ENCODE data around the gene COL20A1. TPM values are rescaled to one million over a fixed set of nuclear protein-coding genes. Genes with fewer than 3 reads are reported as not detected.

The COL20A1 gene
- total RNA-seq, 2 donors from 2014 or later = 7.1 TPM; not detected in 1

- Histone ChIP-seq H3K27ac (no peak overlapping the region), H3K27me3 (replicated peaks; ENCODE audit: insufficient read depth) (no peaks in the 10 kb centered on the region), H3K36me3 (no peaks in the 10 kb centered on the region), H3K9me3 (no peaks in the 10 kb centered on the region), H3K4me1 (replicated peaks) (no peaks in the 10 kb centered on the region), H3K4me3 (no peak overlapping the region)
- intact Hi-C loops (cut with DNase I) = no loop called here
- no peak for DNase-seq (ENCODE audit: low spot score)
- 81% methylated on average over 6 of the region's 8 CpGs for WGBS
- TF ChIP-seq POLR2AphosphoS5 (IDR thresholded peaks at IDR 0.05) (no peak), CTCF (IDR thresholded peaks at IDR 0.05) (no peak), POLR2A (IDR thresholded peaks at IDR 0.05) (no peak)
Observed at GRCh38 chr20:63325554-63326313, 32.7 kb downstream of the COL20A1 start.

GRCh38 chr20:63326314-63327230, 33.6 kb downstream of the COL20A1 start:
- intact Hi-C loops (cut with DNase I) = no loop called here
- Histone ChIP-seq H3K4me1 (replicated peaks) (no peaks in the 10 kb centered on the region), H3K9me3 (no peaks in the 10 kb centered on the region), H3K4me3 (no peak overlapping the region), H3K27me3 (replicated peaks; ENCODE audit: insufficient read depth) (no peaks in the 10 kb centered on the region), H3K36me3 (no peaks in the 10 kb centered on the region), H3K27ac (no peak overlapping the region)
- no peak for DNase-seq (ENCODE audit: low spot score)
- no peak for TF ChIP-seq POLR2AphosphoS5 (IDR thresholded peaks at IDR 0.05)
- TF ChIP-seq CTCF (IDR thresholded peaks at IDR 0.05) = no peak
- TF ChIP-seq POLR2A (IDR thresholded peaks at IDR 0.05) = no peak
- 90% methylated on average over 14 of the region's 15 CpGs for WGBS

GRCh38 chr20:63327231-63327745, 34.3 kb downstream of the COL20A1 start:
- no peak for DNase-seq (ENCODE audit: low spot score)
- H3K27ac ChIP-seq = no peak overlapping the region
- WGBS = 91% methylated on average over 8 of the region's 8 CpGs

GRCh38 chr20:63328026-63328700, 35.2 kb downstream of the COL20A1 start:
- H3K27me3 ChIP-seq (replicated peaks; ENCODE audit: insufficient read depth) = no peaks in the 10 kb centered on the region
- no peaks in the 10 kb centered on the region for H3K4me1 ChIP-seq (replicated peaks)
- TF ChIP-seq CTCF (IDR thresholded peaks at IDR 0.05) (no peak), POLR2A (IDR thresholded peaks at IDR 0.05) (no peak), POLR2AphosphoS5 (IDR thresholded peaks at IDR 0.05) (no peak)
- no peaks in the 10 kb centered on the region for H3K9me3 ChIP-seq
- intact Hi-C loops (cut with DNase I) = no loop called here
- no peak overlapping the region for H3K4me3 ChIP-seq
- DNase-seq (ENCODE audit: low spot score) = no peak
- H3K36me3 ChIP-seq = no peaks in the 10 kb centered on the region
- H3K27ac ChIP-seq = no peak overlapping the region
- WGBS = 88% methylated on average over 15 of the region's 20 CpGs

More at GRCh38 chr20:63327231-63327745, 34.3 kb downstream of the COL20A1 start:
- no peaks in the 10 kb centered on the region for H3K9me3 ChIP-seq
- no peaks in the 10 kb centered on the region for H3K4me1 ChIP-seq (replicated peaks)
- H3K4me3 ChIP-seq = no peak overlapping the region
- H3K36me3 ChIP-seq = no peaks in the 10 kb centered on the region
- no peaks in the 10 kb centered on the region for H3K27me3 ChIP-seq (replicated peaks; ENCODE audit: insufficient read depth)
- TF ChIP-seq POLR2AphosphoS5 (IDR thresholded peaks at IDR 0.05) (no peak), CTCF (IDR thresholded peaks at IDR 0.05) (no peak), POLR2A (IDR thresholded peaks at IDR 0.05) (no peak)
- intact Hi-C loops (cut with DNase I) = no loop called here

Measured in prostate gland (tissue), 2 donors.